HG03280 (cell line): ENCODE data around the gene CRACR2A.

Source experiments
- ATAC-seq: cut with Tn5 transposase; IDR thresholded peaks from one replicate; pipeline ENCODE4 v1.9.1; 2021; ENCODE audit warnings: mild to moderate bottlenecking, moderate library complexity; ENCODE audit not compliant: unreplicated experiment

Gene CRACR2A

DNA sequence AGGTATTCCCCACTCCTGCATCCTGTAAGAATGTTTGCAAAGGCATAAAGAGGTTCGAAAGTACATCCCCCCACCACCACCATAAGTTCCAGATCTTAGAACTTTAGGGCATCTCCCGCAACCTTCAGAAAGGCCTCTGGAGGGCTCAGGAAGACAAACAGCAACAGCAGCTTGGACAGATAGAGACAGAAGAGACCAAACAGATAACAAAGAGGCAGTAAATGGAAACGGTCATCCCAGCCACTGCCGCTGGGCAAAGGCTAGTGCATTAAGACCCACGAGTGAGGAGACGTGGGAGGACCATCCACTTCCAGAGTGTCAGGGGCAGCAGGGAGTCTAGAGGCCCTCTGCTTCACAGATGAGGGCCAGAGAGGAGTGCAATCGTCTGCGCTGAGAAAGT, 124.3 kb downstream of the CRACR2A start:
- ATAC-seq: no peak

DNA sequence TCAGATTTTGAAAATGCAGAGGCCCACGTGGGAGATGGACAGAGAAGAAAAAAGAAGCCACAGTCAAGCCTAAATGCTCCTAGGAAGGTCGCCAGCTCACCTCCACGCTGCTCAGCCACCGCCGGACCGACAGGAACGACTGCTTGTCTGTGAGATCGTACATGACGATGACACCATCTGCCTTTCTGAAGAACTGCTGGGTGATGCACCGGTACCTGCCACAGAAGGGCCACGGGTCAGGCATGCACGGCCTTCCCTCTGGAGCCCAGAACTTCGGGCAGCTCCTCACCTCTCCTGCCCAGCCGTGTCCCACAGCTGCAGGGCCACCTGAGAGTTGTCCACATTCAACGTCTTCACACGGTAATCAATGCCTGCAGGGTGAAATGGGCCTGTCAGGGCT, 125.6 kb downstream of the CRACR2A start:
- no peak for ATAC-seq

DNA sequence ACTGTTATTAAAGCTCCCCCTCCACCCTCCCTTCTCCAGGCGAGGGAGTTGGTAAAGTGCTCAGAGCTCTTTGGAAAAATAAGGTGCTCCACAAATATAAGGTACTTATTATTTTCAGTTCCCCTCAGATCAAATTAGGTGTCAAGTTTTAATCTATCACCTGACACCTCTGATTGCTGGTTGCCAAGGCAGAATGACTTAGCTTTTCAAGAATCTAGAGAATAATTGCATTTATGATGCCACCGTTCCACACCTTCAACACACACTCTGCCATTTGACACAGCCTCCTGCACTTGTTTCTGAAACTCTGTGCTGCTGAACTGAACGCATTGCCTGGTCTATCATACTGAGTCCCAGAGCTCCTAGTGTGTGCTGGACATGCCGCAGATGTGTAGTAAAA, 128.6 kb downstream of the CRACR2A start:
- ATAC-seq: no peak

DNA sequence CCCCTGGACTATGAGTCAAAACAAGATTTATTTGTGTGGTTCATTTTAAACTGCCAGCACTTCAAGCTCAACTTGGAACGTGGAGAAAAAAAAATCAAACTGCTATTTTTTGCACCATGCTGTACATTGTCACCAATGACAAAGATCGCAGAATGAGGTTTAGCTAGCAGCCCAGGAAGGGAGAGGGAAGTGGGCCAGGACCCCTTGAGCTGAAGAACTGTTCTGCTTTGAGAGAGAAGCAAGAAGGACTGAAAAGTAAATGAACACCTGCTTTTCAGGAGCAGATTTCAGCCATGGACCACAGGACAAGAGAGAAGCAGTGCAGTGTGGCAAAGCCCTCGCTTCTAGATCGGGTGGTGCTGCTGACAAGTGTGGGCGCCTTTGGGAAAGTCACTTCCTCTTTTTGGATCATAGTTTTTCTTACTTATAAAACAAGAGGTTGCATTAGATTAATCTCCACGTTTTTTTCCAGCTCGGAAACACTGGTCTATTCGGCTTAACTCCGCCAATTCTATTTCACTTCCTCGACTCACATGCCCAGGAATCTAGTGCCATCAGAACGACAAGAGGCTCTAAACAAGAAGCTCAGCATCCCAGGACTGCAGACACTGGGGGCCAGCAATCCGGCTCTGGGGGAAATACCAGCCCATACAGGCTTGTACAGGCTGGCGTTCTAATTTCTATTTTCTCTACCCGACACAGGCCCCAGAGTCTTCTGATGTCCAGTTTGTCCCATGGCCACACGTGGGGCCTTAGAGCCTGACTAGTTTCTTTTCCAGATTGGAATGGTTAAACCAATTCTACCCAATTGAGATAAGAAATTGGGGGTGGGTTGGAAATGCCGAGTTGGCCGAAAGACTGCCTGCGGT, 129.9 kb downstream of the CRACR2A start:
- ATAC-seq: no peak

DNA sequence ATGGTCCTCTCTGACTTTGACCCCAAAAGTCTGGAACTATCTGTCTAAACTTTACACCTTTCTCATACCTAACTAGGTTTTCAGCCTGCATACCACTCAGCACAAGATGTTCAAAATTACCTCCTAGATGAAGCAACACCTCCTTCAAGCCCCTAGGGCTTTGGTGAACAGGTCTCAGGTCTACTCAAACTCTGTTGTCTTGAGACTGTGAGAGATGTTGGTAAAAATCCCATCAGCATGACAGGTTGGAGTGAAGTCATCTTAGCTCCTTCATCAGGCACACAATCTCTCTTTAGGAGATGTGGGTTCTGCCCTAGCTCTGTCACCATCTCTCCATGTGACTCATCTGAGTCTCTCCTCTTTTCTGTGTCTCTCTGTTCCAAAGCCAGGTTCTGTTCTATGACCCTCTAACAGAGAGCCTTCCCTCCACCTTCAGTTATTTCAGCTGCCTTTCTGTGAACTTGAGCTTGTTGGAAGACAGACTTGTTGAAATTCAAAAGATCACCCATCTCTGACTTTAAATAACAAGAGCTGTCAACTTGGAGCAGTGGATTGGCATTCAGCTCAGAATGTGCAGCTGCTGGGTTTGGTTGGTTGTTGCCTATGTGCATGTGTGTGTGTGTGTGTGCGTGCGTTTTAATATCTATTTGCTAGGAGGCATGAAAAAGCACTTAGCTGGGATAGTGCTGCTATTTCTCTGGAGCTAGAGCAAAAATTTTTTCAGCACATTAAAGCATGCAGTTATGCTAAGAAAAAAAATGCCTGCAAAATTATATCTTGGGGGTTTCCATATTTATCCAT, 130.7 kb downstream of the CRACR2A start:
- ATAC-seq: no peak

DNA sequence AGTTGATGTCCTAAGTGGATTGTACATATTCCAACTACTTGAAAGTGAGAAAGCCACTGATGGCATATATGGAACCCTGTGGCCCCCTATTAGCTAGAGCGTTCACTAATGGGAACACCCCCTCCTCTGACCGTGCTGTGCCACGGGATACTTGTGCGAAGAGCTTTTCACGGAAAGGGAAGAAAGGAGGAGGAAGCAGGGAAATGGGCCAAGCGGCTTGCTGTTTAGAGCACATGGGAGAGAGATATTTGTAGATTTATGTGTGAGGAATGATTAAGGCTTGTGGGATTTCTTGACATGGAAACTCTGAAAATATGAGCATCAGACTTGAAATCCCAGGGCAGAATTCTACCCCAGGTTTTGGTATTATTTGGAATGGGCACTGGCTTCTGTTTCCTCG, 132.1 kb downstream of the CRACR2A start:
- no peak for ATAC-seq

DNA sequence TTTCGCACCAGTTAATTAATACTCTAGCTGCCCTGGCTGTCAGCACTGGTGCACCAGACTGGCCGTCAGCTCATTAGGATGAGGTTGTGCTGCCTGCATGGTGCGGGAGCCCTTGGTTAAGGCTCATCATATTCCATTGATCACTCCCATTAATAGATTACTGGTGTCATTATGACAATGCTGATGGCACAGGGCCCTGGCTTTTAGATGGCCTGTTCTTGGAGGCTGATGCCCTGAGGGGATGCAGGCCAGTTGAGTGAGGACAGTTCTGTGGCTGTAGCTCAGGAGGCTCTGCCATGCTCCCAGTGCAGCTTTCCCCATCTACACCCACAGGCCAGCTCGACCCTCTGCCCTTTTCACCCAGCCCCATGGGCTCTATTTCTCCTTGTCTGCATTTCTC, 135.3 kb downstream of the CRACR2A start:
- ATAC-seq: no peak

DNA sequence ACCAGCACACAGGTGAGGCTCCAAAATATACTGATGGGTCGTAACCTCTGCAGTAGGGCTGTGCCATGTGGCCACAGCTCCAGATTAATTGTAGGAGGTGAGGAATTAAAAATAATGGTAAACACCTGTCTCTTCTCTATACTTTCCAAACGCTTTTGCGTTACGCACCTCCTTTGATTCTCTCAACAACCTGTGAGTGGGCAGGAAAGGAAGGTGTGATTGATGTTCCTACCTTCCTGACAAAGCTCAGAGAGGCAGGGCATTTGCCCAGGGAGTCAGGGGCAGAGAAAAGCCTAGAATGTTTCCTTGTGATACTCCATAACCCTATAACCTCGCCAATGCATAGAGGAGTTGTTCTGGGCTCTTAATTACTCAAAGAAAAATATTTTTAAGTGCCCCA, 137.0 kb downstream of the CRACR2A start:
- no peak for ATAC-seq

DNA sequence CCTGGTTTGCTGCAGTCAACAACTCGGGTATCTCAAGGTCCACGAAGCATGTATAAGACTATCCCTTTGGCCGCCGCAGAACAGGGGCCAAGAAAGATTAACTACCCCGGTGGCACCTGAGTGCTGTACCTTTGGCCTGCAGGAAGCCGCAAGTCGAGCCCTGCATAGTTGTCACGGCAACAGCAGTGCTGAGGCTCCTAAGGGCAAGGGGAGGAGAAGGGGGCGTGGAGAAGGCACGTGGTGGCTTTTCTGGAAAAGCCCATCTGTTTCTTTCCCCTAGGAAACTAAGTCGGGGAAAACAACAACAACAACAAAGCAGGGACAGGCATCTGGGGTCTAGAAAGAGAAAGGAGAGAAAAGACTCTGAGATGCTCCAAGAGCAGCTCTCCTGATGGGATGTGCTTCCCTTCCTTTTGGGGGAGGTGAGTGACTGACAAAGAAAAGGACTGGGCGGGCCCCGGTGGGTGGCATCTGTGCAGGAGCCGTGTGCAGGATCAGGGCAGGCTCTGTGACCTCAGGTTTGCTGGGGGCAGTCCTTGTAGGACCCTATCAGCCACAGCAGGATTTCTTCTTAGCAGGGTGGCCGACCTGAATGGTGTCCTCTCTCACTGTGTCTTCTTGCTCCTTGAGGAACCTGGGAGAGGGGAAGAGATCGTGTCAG, 138.0 kb downstream of the CRACR2A start:
- no peak for ATAC-seq

DNA sequence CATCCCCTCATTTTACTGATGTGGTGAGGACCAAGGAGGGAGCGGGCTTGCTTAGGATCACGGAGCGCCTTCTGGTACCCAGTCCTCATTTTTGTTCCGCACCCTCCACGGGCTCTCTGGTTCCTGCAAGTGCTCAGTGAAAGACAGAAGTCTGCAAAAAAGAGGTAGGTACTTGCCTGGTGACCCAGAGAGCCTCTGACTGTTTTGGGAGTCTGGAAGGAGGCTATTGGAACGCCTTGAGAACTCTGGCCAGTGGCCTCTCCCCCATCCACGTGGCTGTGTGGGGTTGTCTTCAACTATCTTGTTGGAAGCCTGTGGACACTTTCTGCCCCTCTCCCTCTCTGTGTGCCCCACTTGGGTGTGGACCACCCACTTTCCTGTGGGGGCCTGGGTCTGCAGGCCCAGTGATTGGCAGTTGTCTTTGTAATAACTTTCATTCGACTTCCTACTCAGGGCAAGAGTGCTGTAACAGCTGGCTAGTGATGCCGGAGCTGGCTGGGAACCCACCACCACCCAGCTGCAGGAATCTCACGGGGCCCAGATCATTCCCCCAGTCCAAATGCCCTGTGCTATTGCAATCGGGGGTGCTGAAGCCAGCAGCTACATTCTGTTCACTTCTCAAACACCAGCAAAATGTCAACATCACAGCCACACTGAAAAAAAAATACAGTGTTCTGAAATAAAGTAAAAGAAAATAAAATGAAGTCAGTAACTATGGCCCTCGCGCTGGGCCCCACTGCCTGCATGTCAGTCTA, 139.1 kb downstream of the CRACR2A start:
- no peak for ATAC-seq

DNA sequence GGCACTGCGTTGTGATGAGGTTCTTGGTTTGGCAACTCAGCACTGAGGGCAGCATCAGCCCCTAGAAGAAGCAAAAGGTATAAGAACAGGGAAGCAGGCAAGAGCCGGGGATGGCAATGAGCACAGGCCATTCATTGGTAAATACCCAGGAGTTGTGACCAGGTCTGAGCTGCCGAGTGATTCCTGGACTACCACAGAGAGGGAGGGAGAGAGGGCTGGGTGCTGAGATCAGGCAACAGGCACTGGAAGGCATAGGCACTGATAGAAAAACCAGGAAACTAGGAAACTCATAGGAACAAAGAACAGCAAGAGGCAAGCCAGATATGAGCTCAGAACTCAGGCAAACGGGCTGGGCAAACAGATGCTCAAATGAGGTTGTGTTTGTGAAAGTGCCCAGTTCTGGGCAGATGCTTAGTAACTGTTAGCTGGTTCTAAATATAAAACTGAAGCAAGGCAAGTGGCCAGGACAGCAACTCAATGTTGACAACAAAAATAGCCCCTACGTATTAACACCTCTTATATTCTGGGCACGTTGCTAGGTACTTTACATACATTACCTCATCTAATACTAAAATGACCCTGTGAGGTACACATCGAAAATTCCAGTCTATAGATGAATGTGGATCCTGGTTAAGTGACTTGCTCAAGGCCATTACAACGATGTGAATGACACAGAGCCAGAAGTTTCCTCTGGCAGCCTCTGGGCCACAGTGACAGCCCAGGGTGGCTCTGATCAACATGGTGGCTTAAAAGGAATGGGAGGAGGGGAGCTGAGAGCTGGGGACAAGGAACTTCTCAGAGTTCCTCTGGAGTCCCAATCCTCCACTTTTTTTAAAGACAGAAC, 140.8 kb downstream of the CRACR2A start:
- no peak for ATAC-seq

DNA sequence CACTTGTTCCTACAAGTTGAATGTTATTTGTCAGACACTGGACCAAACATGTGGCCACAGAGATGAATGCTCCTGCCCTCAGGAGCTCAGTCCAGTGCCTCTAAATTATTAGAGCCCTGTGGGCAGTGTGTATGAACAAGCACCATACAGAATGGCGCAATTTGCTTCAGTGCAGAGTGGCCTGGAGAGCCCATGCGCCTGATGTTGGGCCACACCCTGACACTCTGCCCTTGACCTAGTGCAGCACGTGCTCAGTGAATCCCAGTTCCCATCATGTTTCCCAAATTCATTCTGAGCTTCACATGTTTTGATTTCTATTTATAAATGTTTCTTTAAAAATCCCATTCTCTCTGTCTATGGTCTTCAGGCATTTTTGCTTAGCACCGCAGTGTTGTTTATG, 145.1 kb downstream of the CRACR2A start:
- ATAC-seq: no peak

DNA sequence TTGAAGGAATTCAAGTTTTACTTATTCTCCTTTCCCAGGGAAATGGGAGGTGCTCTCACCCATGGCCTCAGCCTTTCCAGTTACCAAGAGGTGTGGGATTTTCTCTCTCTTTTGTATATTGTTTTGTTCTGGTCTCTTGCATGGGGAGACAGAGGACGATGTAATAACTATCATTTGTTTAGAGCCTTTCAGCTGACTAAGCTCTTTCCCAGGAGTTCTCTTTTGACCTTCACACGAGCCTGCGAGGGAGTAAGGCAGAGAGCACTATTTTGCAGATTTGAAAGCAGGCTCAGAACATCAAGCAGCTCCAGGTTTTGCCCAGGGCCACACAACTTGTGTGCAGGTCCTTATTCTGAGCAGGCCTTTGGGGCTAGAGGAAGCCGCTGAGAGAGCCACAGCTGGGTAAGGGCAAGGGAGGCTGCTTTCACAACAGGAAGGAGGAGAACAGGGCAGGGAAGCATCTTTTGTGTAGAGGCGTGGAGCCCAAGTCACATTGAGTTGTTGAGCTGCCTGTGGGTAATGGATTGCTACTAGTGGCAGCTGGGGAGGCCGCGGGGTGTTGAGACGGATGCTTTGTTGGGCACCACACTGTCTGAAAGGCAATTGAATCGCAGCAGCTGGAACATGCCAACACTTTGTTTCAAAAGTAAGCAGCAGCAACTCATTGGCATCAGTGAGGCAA, 145.7 kb downstream of the CRACR2A start:
- no peak for ATAC-seq

DNA sequence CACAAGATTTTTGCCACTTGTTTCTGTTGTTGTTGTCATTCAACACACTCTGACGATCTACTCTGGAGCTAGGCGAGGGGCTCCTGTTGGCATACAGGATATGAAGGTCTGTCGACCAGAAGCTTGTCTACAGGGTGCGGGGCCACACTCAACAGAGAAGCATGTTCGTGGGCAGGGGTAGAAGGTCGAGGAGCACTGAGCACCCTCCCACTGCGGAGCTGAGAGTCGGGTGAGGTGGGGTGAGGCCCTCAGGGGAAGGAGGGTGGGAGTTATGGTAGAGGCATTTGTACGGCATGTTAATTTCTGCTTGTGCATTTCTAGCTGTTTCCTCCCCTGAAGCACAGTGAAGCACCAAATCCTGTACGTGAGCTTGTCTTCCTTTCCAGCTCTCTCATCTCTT, 146.8 kb downstream of the CRACR2A start:
- ATAC-seq: no peak

DNA sequence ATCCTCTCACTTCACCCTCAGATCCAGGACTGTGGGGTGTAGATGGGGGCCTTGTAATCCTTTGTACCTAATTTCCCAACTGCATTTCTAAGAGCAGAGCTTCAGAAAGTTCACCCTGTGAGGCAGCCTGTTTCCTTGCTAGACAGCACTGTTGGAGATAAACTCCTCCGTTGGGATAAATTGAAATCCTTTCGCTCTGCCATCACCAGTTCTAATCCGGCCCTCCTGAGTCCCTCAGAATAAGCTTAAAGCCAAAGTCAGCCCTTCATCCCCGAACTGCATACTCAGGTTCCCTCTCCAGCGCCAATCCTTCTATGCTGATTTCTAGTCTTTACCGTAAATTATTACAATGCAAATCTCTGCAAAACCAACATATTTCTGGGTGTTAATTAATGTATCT, 147.2 kb downstream of the CRACR2A start:
- no peak for ATAC-seq

DNA sequence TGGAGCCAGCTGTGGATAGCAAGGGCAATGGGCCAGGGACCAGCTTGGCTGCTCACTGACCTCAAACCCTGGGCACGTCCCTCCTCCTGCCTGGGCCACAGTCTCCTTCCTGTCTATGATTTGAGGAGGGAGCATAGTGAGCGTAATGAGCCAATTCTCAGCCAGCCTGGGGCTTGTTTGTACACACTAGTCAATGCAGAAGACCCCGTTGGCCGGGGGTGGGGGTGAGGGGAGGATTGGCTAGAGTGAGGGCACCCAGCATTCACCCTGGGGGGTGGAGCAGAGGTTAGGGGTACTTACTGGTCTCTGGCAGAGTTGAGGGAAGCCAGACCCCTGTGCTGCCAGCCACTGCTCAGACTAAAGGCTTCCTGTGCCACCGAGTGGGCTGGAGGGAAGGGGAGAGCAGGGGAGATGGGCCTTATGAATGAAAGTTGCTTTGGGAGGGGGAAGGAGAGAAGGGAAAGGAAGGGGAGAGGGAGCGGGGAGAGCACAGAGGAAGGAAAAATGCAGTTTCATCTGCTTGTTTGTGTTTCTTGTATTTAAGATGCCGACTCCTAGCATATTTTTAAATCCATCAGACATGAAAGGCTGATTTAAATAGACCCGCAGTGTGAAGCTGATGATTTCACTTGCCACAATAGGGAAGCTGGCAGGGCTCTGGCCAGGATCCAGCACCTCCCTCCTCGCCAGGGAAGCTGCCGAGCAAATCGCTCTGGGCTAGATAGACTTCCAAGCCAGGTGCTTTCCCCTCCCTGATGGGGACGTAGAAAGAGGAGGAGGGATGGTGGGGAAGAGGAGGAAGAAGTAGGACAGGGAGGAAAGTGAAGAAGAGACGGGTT, 147.9 kb downstream of the CRACR2A start:
- no peak for ATAC-seq

DNA sequence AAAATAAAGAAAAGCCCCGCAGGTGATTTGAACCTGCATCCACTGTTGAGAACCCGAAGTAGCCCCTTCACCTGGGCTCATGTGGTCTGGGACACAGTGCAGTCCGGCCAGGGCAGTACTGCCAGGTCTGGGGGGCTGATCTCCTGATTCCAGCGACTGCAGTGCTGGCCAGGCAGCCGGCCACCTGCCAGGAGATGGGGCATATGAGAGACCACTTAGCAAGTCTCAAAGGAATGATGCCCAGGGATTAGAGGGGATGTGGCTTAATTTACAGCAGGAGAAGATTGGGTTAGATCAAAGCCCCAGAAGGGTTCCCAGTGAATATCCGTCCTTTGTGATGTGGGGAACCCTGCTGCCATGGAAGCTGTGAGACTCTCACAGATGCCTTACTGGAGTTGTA, 148.6 kb downstream of the CRACR2A start:
- no peak for ATAC-seq

DNA sequence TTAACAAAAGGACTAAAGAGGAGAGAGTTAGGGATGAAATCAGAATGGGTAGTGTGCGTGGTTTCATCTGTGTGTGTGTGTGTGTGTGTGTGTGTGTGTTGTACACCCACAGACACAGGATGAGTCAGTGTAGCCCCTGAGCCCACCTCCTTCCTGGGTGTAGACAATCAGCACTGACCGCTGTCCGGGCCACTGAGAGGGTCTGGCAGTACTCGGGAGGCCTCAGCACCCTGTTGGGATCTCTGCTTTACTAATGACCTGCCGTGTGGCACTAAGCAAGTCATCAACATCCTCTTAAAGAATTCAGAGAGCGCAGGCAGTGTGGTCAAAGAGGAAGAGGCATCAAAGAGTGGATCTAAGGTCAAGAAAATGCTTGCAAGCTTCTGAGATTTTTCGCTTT, 149.3 kb downstream of the CRACR2A start:
- ATAC-seq: no peak

DNA sequence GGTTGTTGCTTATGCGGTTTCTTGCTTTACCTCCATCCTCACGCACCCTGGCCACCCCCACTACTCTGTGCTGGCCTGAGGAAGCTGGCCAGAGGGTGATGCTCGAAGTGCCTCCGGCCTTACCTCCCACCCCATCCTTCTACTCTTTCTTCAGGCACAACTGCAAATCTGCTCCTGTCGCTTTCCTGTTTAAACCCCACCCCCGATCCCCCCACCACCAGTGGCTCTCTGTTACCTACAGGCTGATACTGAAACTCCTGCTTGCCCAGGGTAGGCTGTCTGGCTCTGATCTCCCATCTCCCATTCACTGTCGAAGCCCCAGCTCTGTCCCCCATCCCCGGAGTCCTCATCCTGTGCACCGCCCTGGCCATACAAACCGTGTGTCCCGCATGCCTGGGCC, 150.4 kb downstream of the CRACR2A start:
- ATAC-seq: no peak
